Karpas-422 (cell line): ENCODE measurements around the gene TRPM3. TPM values are rescaled to one million over a fixed set of nuclear protein-coding genes. Genes with fewer than 3 reads are reported as not detected.

ENCODE experiments used
- DNase-seq: peaks from one replicate; pipeline ENCODE4 v3.0.0-alpha.2; 2015
- H2AFZ ChIP-seq: fragments of 200-600 bp; sonication (generic); 2 replicates; pipeline ENCODE4 v1.6.1; 2014; ENCODE audit warnings: antibody characterized with exemption, low read length, mixed read lengths
- H3K27ac ChIP-seq: fragments of 200-600 bp; sonication (generic); 2 replicates; pipeline ENCODE4 v1.5.1; 2014; ENCODE audit warnings: mild to moderate bottlenecking, low read length, moderate library complexity
- H3K27me3 ChIP-seq: fragments of 200-600 bp; sonication (generic); 2 replicates; pipeline ENCODE4 v1.6.1; 2014; ENCODE audit warnings: low read length, mixed read lengths
- H3K36me3 ChIP-seq: fragments of 200-600 bp; sonication (generic); 2 replicates; pipeline ENCODE4 v1.6.1; 2014; ENCODE audit warnings: low read length, mixed read lengths; ENCODE audit not compliant: insufficient read depth
- H3K4me1 ChIP-seq: fragments of 200-600 bp; sonication (generic); 2 replicates; pipeline ENCODE4 v1.6.1; 2014; ENCODE audit warnings: mild to moderate bottlenecking, low read length, mixed read lengths
- H3K4me2 ChIP-seq: fragments of 200-600 bp; sonication (generic); 2 replicates; pipeline ENCODE4 v1.6.1; 2014; ENCODE audit warnings: low read length, low read depth, mild to moderate bottlenecking; ENCODE audit not compliant: poor library complexity, severe bottlenecking
- H3K4me3 ChIP-seq: fragments of 200-600 bp; sonication (generic); 2 replicates; pipeline ENCODE4 v1.5.1; 2014; ENCODE audit warnings: mild to moderate bottlenecking, antibody characterized with exemption, low read length, mixed read lengths
- H3K79me2 ChIP-seq: fragments of 200-600 bp; sonication (generic); 2 replicates; pipeline ENCODE4 v1.6.1; 2014; ENCODE audit warnings: mild to moderate bottlenecking, low read length, mixed read lengths
- H3K9ac ChIP-seq: fragments of 200-600 bp; sonication (generic); 2 replicates; pipeline ENCODE4 v1.6.0; 2014; ENCODE audit warnings: low read length
- H3K9me2 ChIP-seq: fragments of 200-600 bp; sonication (generic), shearing (Covaris generic); replicated peaks from 2 replicates; pipeline ENCODE4 v1.6.0; 2014; ENCODE audit warnings: mild to moderate bottlenecking, low read length, moderate library complexity; ENCODE audit not compliant: insufficient read depth
- H3K9me3 ChIP-seq: fragments of 300-700, 200-600 bp; sonication (generic); 2 replicates; pipeline ENCODE4 v1.6.1; 2014; ENCODE audit warnings: low read length, mixed read lengths
- H4K20me1 ChIP-seq: fragments of 200-600 bp; sonication (generic); 2 replicates; pipeline ENCODE4 v1.6.1; 2014; ENCODE audit warnings: mild to moderate bottlenecking, antibody characterized with exemption, low read length, low read depth; ENCODE audit not compliant: insufficient read depth
- total RNA-seq: library from RNA; depleted of rRNA; stranded (reverse); fragments of >200 nt; shearing (Covaris generic); gene quantifications from 2 replicates; pipeline ENCODE4 v1.2.3, GENCODE V29; 2014; ENCODE audit warnings: low replicate concordance

The TRPM3 gene
- total RNA-seq, 1 experiment from 2014 or later: not detected

GRCh38 chr9:70511858-70512257 is 609.6 kb downstream of the TRPM3 start:
- no peaks in the 10 kb centered on the region for H3K4me1 ChIP-seq
- H2AFZ ChIP-seq: no peak overlapping the region
- no peak for DNase-seq
- no peaks in the 10 kb centered on the region for H3K79me2 ChIP-seq
- no peak overlapping the region for H3K4me3 ChIP-seq
- H3K9me3 ChIP-seq: no peaks in the 10 kb centered on the region
- H3K9me2 ChIP-seq: no peaks in the 10 kb centered on the region
- no peak overlapping the region for H3K4me2 ChIP-seq
- H3K27me3 ChIP-seq: no peaks in the 10 kb centered on the region
- H3K27ac ChIP-seq: no peak overlapping the region
- H3K9ac ChIP-seq: no peak overlapping the region
- no peaks in the 10 kb centered on the region for H4K20me1 ChIP-seq
- no peaks in the 10 kb centered on the region for H3K36me3 ChIP-seq

GRCh38 chr9:70510157-70510770 is 611.2 kb downstream of the TRPM3 start:
- peak; percentile 81 for DNase-seq
- Histone ChIP-seq H3K4me2 (no peak overlapping the region), H3K79me2 (no peaks in the 10 kb centered on the region), H3K4me1 (no peaks in the 10 kb centered on the region), H3K27ac (no peak overlapping the region), H3K27me3 (no peaks in the 10 kb centered on the region), H3K36me3 (no peaks in the 10 kb centered on the region), H3K9me3 (no peaks in the 10 kb centered on the region), H3K9ac (no peak overlapping the region), H4K20me1 (no peaks in the 10 kb centered on the region), H3K4me3 (no peak overlapping the region), H2AFZ (no peak overlapping the region), H3K9me2 (no peaks in the 10 kb centered on the region)

GRCh38 chr9:70506159-70506558 is 615.3 kb downstream of the TRPM3 start:
- Histone ChIP-seq H3K36me3 (no peaks in the 10 kb centered on the region), H3K9ac (no peak overlapping the region), H3K27me3 (no peaks in the 10 kb centered on the region), H3K27ac (no peak overlapping the region), H3K4me2 (no peak overlapping the region), H2AFZ (no peak overlapping the region), H3K4me3 (no peak overlapping the region), H3K4me1 (no peaks in the 10 kb centered on the region), H4K20me1 (no peaks in the 10 kb centered on the region), H3K79me2 (no peaks in the 10 kb centered on the region), H3K9me3 (no peaks in the 10 kb centered on the region), H3K9me2 (no peaks in the 10 kb centered on the region)
- DNase-seq: no peak

DNA sequence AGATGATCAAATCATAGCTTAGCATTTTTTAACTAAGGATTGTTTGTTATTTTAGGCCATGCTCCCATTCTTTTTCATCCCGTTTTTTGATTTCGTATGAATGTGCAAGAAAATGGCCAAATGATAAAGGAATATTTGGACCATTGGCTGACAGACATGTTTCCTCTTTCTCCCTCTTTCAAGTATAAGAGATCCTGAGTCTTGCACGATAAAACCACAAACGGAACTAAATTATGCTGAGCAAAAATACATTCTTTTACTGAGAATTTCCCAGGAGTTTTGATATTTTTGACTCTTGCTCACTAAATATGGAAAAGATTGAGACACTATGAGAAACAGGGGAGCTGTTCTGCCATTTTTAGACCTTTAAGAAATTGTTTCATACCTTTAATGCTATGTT is 616.6 kb downstream of the TRPM3 start:
- Histone ChIP-seq H3K9me2 (no peaks in the 10 kb centered on the region), H3K9me3 (no peaks in the 10 kb centered on the region), H3K27me3 (no peaks in the 10 kb centered on the region), H3K36me3 (no peaks in the 10 kb centered on the region), H3K4me2 (no peak overlapping the region), H3K27ac (no peak overlapping the region), H3K4me1 (no peaks in the 10 kb centered on the region), H3K9ac (no peak overlapping the region), H4K20me1 (no peaks in the 10 kb centered on the region), H3K79me2 (no peaks in the 10 kb centered on the region), H2AFZ (no peak overlapping the region), H3K4me3 (no peak overlapping the region)
- no peak for DNase-seq

GRCh38 chr9:70502690-70503089 is 618.7 kb downstream of the TRPM3 start:
- no peaks in the 10 kb centered on the region for H3K9me3 ChIP-seq
- H3K36me3 ChIP-seq: no peaks in the 10 kb centered on the region
- H3K4me3 ChIP-seq: no peak overlapping the region
- no peaks in the 10 kb centered on the region for H3K79me2 ChIP-seq
- no peaks in the 10 kb centered on the region for H3K4me1 ChIP-seq
- no peak overlapping the region for H2AFZ ChIP-seq
- H3K27ac ChIP-seq: no peak overlapping the region
- no peak overlapping the region for H3K4me2 ChIP-seq
- DNase-seq: no peak
- H3K27me3 ChIP-seq: no peaks in the 10 kb centered on the region
- H3K9ac ChIP-seq: no peak overlapping the region
- H3K9me2 ChIP-seq: no peaks in the 10 kb centered on the region
- H4K20me1 ChIP-seq: no peaks in the 10 kb centered on the region

DNA sequence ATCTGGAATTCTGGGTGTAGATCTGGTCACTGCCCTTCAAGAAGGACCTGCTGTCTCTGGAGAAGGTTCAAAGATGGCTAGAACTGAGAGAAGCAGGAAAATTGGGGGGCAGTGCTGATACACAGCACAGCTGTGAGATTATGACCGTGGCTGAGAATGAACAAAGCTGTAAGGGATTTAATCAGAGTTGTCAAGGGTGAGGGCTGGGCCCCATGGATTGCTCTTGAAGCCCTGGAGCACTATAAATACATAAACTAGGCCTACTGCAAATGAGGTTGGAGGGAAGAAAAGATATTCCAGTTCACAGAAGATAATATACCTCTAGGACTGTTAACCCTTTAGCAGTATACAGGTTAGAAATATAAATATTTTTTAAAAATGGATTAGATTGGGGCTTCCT is 620.6 kb downstream of the TRPM3 start:
- Histone ChIP-seq H3K4me1 (no peaks in the 10 kb centered on the region), H2AFZ (no peak overlapping the region), H3K4me3 (no peak overlapping the region), H3K9me3 (no peaks in the 10 kb centered on the region), H3K79me2 (no peaks in the 10 kb centered on the region), H3K27me3 (no peaks in the 10 kb centered on the region), H3K9me2 (no peaks in the 10 kb centered on the region), H3K4me2 (no peak overlapping the region), H3K36me3 (no peaks in the 10 kb centered on the region), H3K9ac (no peak overlapping the region), H4K20me1 (no peaks in the 10 kb centered on the region), H3K27ac (no peak overlapping the region)
- DNase-seq: no peak

DNA sequence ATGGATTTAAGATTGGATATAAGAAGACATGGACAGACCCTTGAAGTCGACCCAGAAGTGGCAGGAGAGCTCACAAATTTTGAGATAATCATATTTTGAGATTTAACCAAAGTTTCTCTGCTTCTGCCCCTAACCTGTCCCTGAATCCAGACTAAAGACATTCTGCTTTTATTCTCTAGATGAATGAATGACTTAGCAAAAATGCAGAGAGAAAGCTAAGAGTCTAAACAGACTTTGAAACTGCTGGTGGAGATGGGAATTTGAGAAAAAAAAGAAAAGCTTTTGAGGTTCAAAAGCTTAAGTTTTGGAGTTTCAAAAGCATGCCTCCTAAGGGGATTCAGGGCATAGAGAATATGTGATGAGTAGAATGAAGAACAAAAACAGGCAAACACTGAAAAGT is 621.8 kb downstream of the TRPM3 start:
- H3K4me2 ChIP-seq: no peak overlapping the region
- H3K4me3 ChIP-seq: no peak overlapping the region
- no peak overlapping the region for H2AFZ ChIP-seq
- DNase-seq: no peak
- H3K4me1 ChIP-seq: no peaks in the 10 kb centered on the region
- no peaks in the 10 kb centered on the region for H3K9me2 ChIP-seq
- no peak overlapping the region for H3K9ac ChIP-seq
- H3K79me2 ChIP-seq: no peaks in the 10 kb centered on the region
- H3K27me3 ChIP-seq: no peaks in the 10 kb centered on the region
- no peaks in the 10 kb centered on the region for H3K9me3 ChIP-seq
- no peaks in the 10 kb centered on the region for H4K20me1 ChIP-seq
- H3K27ac ChIP-seq: no peak overlapping the region
- H3K36me3 ChIP-seq: no peaks in the 10 kb centered on the region

GRCh38 chr9:70498866-70499265 is 622.6 kb downstream of the TRPM3 start:
- Histone ChIP-seq H3K36me3 (no peaks in the 10 kb centered on the region), H3K9ac (no peak overlapping the region), H4K20me1 (no peaks in the 10 kb centered on the region), H3K9me2 (no peaks in the 10 kb centered on the region), H3K27me3 (no peaks in the 10 kb centered on the region), H3K9me3 (no peaks in the 10 kb centered on the region), H3K4me3 (no peak overlapping the region), H3K4me2 (no peak overlapping the region), H2AFZ (no peak overlapping the region), H3K27ac (no peak overlapping the region), H3K4me1 (no peaks in the 10 kb centered on the region), H3K79me2 (no peaks in the 10 kb centered on the region)
- no peak for DNase-seq

GRCh38 chr9:70496244-70496643 is 625.2 kb downstream of the TRPM3 start:
- Histone ChIP-seq H3K36me3 (no peaks in the 10 kb centered on the region), H3K27ac (no peak overlapping the region), H3K4me2 (no peak overlapping the region), H4K20me1 (no peaks in the 10 kb centered on the region), H3K4me1 (no peaks in the 10 kb centered on the region), H3K4me3 (no peak overlapping the region), H3K9ac (no peak overlapping the region), H3K79me2 (no peaks in the 10 kb centered on the region), H3K9me2 (no peaks in the 10 kb centered on the region), H3K27me3 (no peaks in the 10 kb centered on the region), H3K9me3 (no peaks in the 10 kb centered on the region), H2AFZ (no peak overlapping the region)
- no peak for DNase-seq
